GM12878 (cell line): ENCODE results near the gene CD9. TPM values are rescaled to one million over a fixed set of nuclear protein-coding genes. Genes with fewer than 3 reads are reported as not detected.

Experiments used
- BMI1 ChIP-seq: fragments of 450-650 bp; IDR thresholded peaks from 2 replicates; pipeline ENCODE4 v1.6.1; 2016; ENCODE audit warnings: mild to moderate bottlenecking, moderate library complexity, borderline replicate concordance
- BRCA1 ChIP-seq: IDR thresholded peaks from 2 replicates; pipeline ENCODE4 v1.6.1; 2011; ENCODE audit warnings: low read depth, low read length, improper control_type of control experiment
- CBFB ChIP-seq: IDR thresholded peaks from 2 replicates; pipeline ENCODE4 v1.6.1; 2016; ENCODE audit warnings: antibody characterized with exemption, low read depth
- CTCF ChIP-seq, 3 experiments: IDR thresholded peaks in 2 of 3; conservative IDR thresholded peaks in 1 of 3; 2 replicates each; pipeline ENCODE4 v1.5.1; 2011; ENCODE audit warnings: low read depth in 3 of 3, low read length in 3 of 3, mild to moderate bottlenecking in 3 of 3, control low read depth in 2 of 3, moderate library complexity in 2 of 3, inconsistent platforms in 1 of 3, mixed read lengths in 1 of 3; ENCODE audit not compliant: control insufficient read depth in 2 of 3, insufficient read depth in 1 of 3; ENCODE audit errors: extremely low read depth in 1 of 3
- HDAC2 ChIP-seq: fragments of 200-600 bp; sonication (generic); IDR thresholded peaks from 2 replicates; pipeline ENCODE4 v1.6.1; 2017
- IKZF1 ChIP-seq: fragments of 450-650 bp; conservative IDR thresholded peaks from 2 replicates; pipeline ENCODE4 v1.6.1; 2017; ENCODE audit warnings: antibody characterized with exemption, mild to moderate bottlenecking
- IRF3 ChIP-seq: fragments of 450-650 bp; IDR thresholded peaks from 2 replicates; pipeline ENCODE4 v1.6.1; 2014; ENCODE audit warnings: mild to moderate bottlenecking
- MAX ChIP-seq: IDR thresholded peaks from 2 replicates; pipeline ENCODE4 v1.6.1; 2012; ENCODE audit warnings: low read depth, low read length, improper control_type of control experiment
- PBX3 ChIP-seq: IDR thresholded peaks from 2 replicates; pipeline ENCODE4 v1.6.1; 2011; ENCODE audit warnings: mild to moderate bottlenecking, low read depth, low read length, moderate library complexity; ENCODE audit not compliant: insufficient replicate concordance
- RBBP5 ChIP-seq: fragments of 200-600 bp; sonication (generic); conservative IDR thresholded peaks from 2 replicates; pipeline ENCODE4 v1.6.1; 2016
- SMAD5 ChIP-seq: IDR thresholded peaks from 2 replicates; pipeline ENCODE4 v1.6.1; 2016; ENCODE audit warnings: antibody characterized with exemption, low read depth
- SPI1 ChIP-seq: IDR thresholded peaks from 2 replicates; pipeline ENCODE4 v1.6.1; 2011; ENCODE audit warnings: low read depth, mild to moderate bottlenecking, low read length, moderate library complexity, borderline replicate concordance; ENCODE audit not compliant: insufficient read depth
- SRF ChIP-seq, 2 experiments: IDR thresholded peaks; 2 replicates each; pipeline ENCODE4 v1.6.1; 2011; ENCODE audit warnings: low read depth in 2 of 2, low read length in 2 of 2, mild to moderate bottlenecking in 1 of 2, moderate library complexity in 1 of 2
- TCF12 ChIP-seq: IDR thresholded peaks from 2 replicates; pipeline ENCODE4 v1.6.1; 2011; ENCODE audit warnings: low read depth, mild to moderate bottlenecking, low read length
- ZBTB11 ChIP-seq: fragments of 450-650 bp; formaldehyde crosslinking; IDR thresholded peaks from 2 replicates; pipeline ENCODE4 v1.5.0; 2022; ENCODE audit warnings: mild to moderate bottlenecking, missing genetic modification characterization
- ZBTB40 ChIP-seq: fragments of 450-650 bp; IDR thresholded peaks from 2 replicates; pipeline ENCODE4 v1.6.1; 2016; ENCODE audit warnings: mild to moderate bottlenecking, moderate library complexity, borderline replicate concordance
- ZNF622 ChIP-seq: fragments of 450-650 bp; IDR thresholded peaks from 2 replicates; pipeline ENCODE4 v1.6.1; 2017; ENCODE audit warnings: mild to moderate bottlenecking, inconsistent platforms
- ZSCAN29 ChIP-seq: fragments of 450-650 bp; IDR thresholded peaks from 2 replicates; pipeline ENCODE4 v1.6.1; 2017; ENCODE audit warnings: mild to moderate bottlenecking, moderate library complexity
- polyA plus RNA-seq, 11 experiments: library from polyadenylated mRNA; depleted of rRNA in 4 of 11; unstranded in 6 of 11; stranded (reverse) in 5 of 11; fragments of >200 nt; fragmentation: Nextera tagmentation in 4 of 11; fragmentation: Illumina TruSeq in 1 of 11; extraction: Ambion mirVana in 4 of 11; extraction: Trizol in 1 of 11; gene quantifications; 1 replicate in 1 of 11; 2 replicates in 10 of 11; pipeline versions ENCODE4 v1.2.1 to v1.2.3, GENCODE V29; 2011 to 2016; ENCODE audit warnings: inconsistent platforms in 2 of 11, missing spikeins in 2 of 11, low read depth in 1 of 11
- total RNA-seq, 4 experiments: library from RNA; depleted of rRNA in 3 of 4; stranded (reverse); fragments of >200 nt in 3 of 4; fragmentation: Illumina TruSeq in 1 of 4; extraction: Trizol in 1 of 4; gene quantifications; 2 replicates each; pipeline versions ENCODE4 v1.2.1 to v1.2.3, GENCODE V29; 2013 to 2021

The CD9 gene
- total and polyA plus RNA-seq, 10 of the 15 experiments (the other 5 are each of a cell fraction or from before 2014, with no cell fraction given), result 4.8 to 29.9 (median 9.7) TPM

GRCh38 chr12:6266971-6267721 lies 66.9 kb downstream of the CD9 start (continued):
- TF ChIP-seq ZBTB40, result no peak
- no peak for TF ChIP-seq CBFB
- no peak for TF ChIP-seq IRF3
- no peak for TF ChIP-seq BRCA1
- no peak for TF ChIP-seq HDAC2
- no peak for TF ChIP-seq ZBTB11 (CRISPR knock-in tag)
- no peak for TF ChIP-seq MAX
- TF ChIP-seq TCF12, result no peak
- no peak for TF ChIP-seq SRF (IDR thresholded peaks at IDR 0.05; ENCODE audit: low read depth in 2 of 2, low read length in 2 of 2)
- TF ChIP-seq ZNF622, result no peak
- no peak for TF ChIP-seq SMAD5
- TF ChIP-seq IKZF1, result peak; percentile 69
- no peak for TF ChIP-seq SPI1
- TF ChIP-seq BMI1, result no peak
- TF ChIP-seq ZSCAN29, result no peak
- TF ChIP-seq CTCF (IDR thresholded peaks at IDR 0.05 in 2 of 3, conservative IDR thresholded peaks at IDR 0.05 in 1 of 3; ENCODE audit: control insufficient read depth in 2 of 3, extremely low read depth in 1 of 3, insufficient read depth in 1 of 3, low read depth in 3 of 3, low read length in 3 of 3), result peak; percentile 5 to 29 (median 9); a peak in 4 of 6 replicates
- TF ChIP-seq RBBP5, result no peak
- no peak for TF ChIP-seq PBX3
